Measurements from ENCODE around the gene CHRNB4. TPM values are rescaled to one million over a fixed set of nuclear protein-coding genes. Genes with fewer than 3 reads are reported as not detected.

CHRNB4 gene
- total and polyA plus RNA-seq, 2 of the 8 experiments (the other 6 are each of a cell fraction or from before 2014, with no cell fraction given): 2.4 to 4.5 TPM

DNA sequence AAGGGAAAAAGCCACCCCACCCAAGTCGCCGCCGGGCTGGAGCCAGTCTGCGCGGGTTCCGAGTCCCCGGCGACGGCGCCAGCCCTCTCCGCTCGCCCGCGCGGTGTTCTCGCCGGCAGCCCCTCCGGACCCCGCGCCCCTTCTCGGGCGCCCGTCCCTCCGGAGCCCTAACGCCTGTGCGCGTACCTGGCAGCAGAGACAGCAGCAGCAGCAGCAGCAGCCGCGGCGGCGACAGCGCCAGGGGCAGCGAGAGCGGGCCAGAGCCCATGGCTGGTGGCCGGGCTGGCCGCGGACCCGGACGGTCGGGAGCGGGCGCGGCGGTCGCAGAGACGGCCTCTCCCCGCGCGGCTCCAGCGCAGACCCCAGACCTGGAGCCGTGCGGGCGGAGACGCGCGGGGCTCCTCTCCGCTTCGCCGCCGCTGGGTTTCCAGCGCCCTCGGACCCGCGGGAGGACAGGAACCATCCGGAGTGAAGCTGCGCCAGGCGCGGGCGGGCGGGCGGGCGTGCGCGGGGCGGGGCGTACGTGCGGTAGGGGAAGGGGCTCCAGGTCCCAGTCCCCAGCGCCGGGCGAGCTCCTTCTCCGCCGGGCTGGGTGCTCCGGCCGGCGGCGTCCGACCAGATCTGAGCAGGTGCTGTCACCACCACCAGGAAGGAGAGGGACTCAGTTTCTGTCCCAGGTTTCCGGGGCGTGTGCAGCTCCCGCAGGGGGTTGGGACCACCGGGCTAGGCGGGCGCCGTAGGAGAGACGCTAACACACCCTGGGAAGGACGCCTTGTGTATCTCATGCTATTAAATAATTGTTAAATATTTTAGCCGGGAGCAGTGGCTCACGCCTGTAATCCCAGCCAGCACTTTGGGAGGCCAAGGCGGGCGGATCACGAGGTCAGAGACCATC lies 20.2 kb downstream of the CHRNB4 start, which contains the start of gene CHRNA3 (continued):
- TF ChIP-seq EZH2 (IDR thresholded peaks at IDR 0.05; ENCODE audit: low read depth, low read length, severe bottlenecking) (peak; percentile 86), SP4 (IDR thresholded peaks at IDR 0.05; ENCODE audit: low read length) (no peak), SUZ12 (IDR thresholded peaks at IDR 0.05; ENCODE audit: low read length) (peak; percentile 82)
